ENCODE measurements around the gene PHACTR2.

GRCh38 chr6:143700684-143701348, 23.1 kb downstream of the PHACTR2 start:
- TF ChIP-seq REST (IDR thresholded peaks at IDR 0.05; ENCODE audit: low read depth) = no peak
- TF ChIP-seq CEBPB (IDR thresholded peaks at IDR 0.05) = no peak
- TF ChIP-seq EP300 (IDR thresholded peaks at IDR 0.05; ENCODE audit: borderline replicate concordance) = no peak
- no peak for TF ChIP-seq RAD21 (IDR thresholded peaks at IDR 0.05; ENCODE audit: low read depth)
- no peak for TF ChIP-seq MAX (IDR thresholded peaks at IDR 0.05)
- no peak for TF ChIP-seq FOXM1 (IDR thresholded peaks at IDR 0.05; ENCODE audit: borderline replicate concordance, low read depth)
- TF ChIP-seq TEAD4 (IDR thresholded peaks at IDR 0.05) = no peak
- no peak for TF ChIP-seq CREB1 (IDR thresholded peaks at IDR 0.05; ENCODE audit: low read depth)
- TF ChIP-seq EGR1 (IDR thresholded peaks at IDR 0.05) = no peak
- TF ChIP-seq ZBTB7A (IDR thresholded peaks at IDR 0.05; ENCODE audit: low read depth) = no peak
- TF ChIP-seq TAF1 (IDR thresholded peaks at IDR 0.05; ENCODE audit: low read depth) = no peak
- no peak for TF ChIP-seq YY1 (IDR thresholded peaks at IDR 0.05; ENCODE audit: low read depth)
- TF ChIP-seq USF1 (IDR thresholded peaks at IDR 0.05) = no peak

Measured in Ishikawa (cell line).